ENCODE measurements around the gene DEK. TPM values are rescaled to one million over a fixed set of nuclear protein-coding genes. Genes with fewer than 3 reads are reported as not detected.

Gene DEK
- polyA plus RNA-seq, 1 donor (not counting 4 experiments of a cell fraction or from before 2014, with no cell fraction given), result 45.0 TPM

DNA sequence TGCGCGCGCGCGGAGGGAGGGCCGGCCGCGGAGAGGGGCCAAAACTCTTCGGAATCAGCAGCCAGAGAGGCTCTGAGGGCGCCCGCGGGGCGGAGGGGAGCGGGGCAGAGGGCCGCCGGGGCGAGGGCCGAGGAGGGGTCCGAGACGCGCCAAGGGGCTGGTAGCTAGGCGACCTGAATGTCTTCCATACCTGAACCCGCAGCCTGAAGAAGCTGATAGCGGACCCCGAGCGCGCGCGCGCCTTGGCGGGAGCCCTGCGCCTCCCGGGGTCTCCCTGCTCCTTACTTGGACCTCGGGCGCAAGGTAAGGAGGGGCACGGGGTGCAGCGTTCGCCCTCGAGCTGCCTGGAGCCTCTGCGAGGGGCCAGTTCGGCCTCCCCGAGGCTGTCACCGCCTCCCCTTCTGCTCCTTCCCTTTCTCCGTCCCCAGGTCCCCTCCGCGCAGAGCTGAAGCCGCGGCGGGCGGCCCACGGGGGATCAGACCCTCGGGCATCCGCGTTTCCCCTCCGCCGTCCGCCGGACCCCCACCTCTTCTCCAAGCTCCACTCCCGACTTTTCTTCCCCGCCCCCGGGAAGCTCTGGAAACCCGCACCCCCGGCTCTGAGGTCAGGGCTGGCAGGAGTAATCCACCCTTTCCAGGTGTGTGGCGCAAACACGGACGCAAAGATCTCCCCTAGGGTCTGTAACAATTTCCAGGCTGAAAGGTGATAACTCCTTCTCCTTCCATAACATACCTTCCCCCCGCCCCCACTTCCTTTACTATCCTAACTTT, 13.1 kb upstream of the DEK start:
- Histone ChIP-seq H3K4me3 (ENCODE audit: control insufficient read depth in 2 of 3, extremely low read depth in 1 of 3, insufficient read depth in 2 of 3, low read depth in 1 of 3, low read length in 3 of 3) (peak overlapping the region; percentile 45 to 64 (median 58)), H3K9me1 (ENCODE audit: control insufficient read depth, extremely low read depth, insufficient read depth, low read length) (no peaks in the 10 kb centered on the region), H3K9me3 (ENCODE audit: control insufficient read depth, low read depth, low read length) (no peaks in the 10 kb centered on the region), H3K79me2 (ENCODE audit: control insufficient read depth, insufficient read depth, low read length) (no peaks in the 10 kb centered on the region), H3K4me2 (ENCODE audit: control insufficient read depth, extremely low read depth, insufficient read depth, low read depth, low read length) (peak overlapping the region; percentile 88), H3K27me3 (ENCODE audit: control insufficient read depth, extremely low read depth, insufficient read depth, low read length) (peaks cover 14% of the 10 kb centered on the region), H3K36me3 (ENCODE audit: control insufficient read depth in 2 of 2, extremely low read depth in 1 of 2, insufficient read depth in 2 of 2, low read length in 2 of 2) (no peaks in the 10 kb centered on the region), H3K9ac (ENCODE audit: control insufficient read depth, extremely low read depth, insufficient read depth, low read length) (peak overlapping the region; percentile 39), H4K20me1 (ENCODE audit: control insufficient read depth, extremely low read depth, insufficient read depth, low read length) (no peaks in the 10 kb centered on the region), H2AFZ (ENCODE audit: control insufficient read depth, low read length) (peak overlapping the region; percentile 83), H3K27ac (ENCODE audit: control insufficient read depth, insufficient read depth, low read length) (no peak overlapping the region), H3K4me1 (ENCODE audit: control insufficient read depth, extremely low read depth, insufficient read depth, low read length) (peaks cover 11% of the 10 kb centered on the region)
- dilution Hi-C loops (cut with MboI; ENCODE audit: extremely low pct_ligation_motif_present, low sequenced_read_pairs), result no loop called here
- no peak for DNase-seq (ENCODE audit: low read depth, low spot score)
- FAIRE-seq, result no peak
- TF ChIP-seq EZH2 (IDR thresholded peaks at IDR 0.05; ENCODE audit: low read length), result no peak
- TF ChIP-seq, protein P1, sequence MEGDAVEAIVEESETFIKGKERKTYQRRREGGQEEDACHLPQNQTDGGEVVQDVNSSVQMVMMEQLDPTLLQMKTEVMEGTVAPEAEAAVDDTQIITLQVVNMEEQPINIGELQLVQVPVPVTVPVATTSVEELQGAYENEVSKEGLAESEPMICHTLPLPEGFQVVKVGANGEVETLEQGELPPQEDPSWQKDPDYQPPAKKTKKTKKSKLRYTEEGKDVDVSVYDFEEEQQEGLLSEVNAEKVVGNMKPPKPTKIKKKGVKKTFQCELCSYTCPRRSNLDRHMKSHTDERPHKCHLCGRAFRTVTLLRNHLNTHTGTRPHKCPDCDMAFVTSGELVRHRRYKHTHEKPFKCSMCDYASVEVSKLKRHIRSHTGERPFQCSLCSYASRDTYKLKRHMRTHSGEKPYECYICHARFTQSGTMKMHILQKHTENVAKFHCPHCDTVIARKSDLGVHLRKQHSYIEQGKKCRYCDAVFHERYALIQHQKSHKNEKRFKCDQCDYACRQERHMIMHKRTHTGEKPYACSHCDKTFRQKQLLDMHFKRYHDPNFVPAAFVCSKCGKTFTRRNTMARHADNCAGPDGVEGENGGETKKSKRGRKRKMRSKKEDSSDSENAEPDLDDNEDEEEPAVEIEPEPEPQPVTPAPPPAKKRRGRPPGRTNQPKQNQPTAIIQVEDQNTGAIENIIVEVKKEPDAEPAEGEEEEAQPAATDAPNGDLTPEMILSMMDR (optimal IDR thresholded peaks at IDR 0.05 in 1 of 3, IDR thresholded peaks at IDR 0.05 in 1 of 3, conservative IDR thresholded peaks at IDR 0.05 in 1 of 3; ENCODE audit: extremely low read depth in 1 of 3, insufficient read depth in 2 of 3, low read length in 3 of 3), result no peak

DNA sequence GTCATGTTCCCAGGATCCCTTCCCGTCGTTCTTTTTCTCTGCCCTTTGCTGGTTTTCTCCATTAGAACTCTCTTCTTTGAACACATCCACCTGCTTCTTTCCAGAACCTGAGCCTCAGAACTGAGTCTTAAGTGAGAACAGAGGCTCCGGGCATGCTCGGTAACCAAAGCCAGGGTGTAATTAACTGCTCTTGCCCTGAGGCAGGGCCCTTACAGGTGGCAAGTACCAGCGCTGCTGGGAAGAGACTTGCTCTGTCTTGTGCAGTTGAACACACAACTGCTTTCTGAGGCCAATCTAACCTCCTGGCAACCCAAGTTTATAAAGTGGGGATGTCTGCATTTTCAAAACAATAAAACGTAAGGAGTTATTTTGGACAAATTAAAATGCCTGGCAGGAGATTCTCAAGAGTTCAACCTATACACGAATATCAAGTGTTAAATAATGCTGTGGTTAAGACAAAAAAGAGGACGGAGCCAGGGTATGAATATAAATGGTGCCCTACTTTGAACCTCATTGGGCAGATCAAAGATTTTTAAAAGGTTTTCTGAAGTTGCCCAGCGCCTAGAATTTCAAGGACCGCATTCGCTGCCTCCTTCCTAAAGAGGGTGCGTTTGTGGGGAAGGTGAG, 12.4 kb upstream of the DEK start:
- Histone ChIP-seq H3K27me3 (ENCODE audit: control insufficient read depth, extremely low read depth, insufficient read depth, low read length) (peaks cover 14% of the 10 kb centered on the region), H3K9me3 (ENCODE audit: control insufficient read depth, low read depth, low read length) (no peaks in the 10 kb centered on the region), H2AFZ (ENCODE audit: control insufficient read depth, low read length) (no peak overlapping the region), H3K27ac (ENCODE audit: control insufficient read depth, insufficient read depth, low read length) (no peak overlapping the region), H3K9me1 (ENCODE audit: control insufficient read depth, extremely low read depth, insufficient read depth, low read length) (no peaks in the 10 kb centered on the region), H3K9ac (ENCODE audit: control insufficient read depth, extremely low read depth, insufficient read depth, low read length) (no peak overlapping the region), H3K4me1 (ENCODE audit: control insufficient read depth, extremely low read depth, insufficient read depth, low read length) (peaks cover 11% of the 10 kb centered on the region), H3K79me2 (ENCODE audit: control insufficient read depth, insufficient read depth, low read length) (no peaks in the 10 kb centered on the region), H3K36me3 (ENCODE audit: control insufficient read depth in 2 of 2, extremely low read depth in 1 of 2, insufficient read depth in 2 of 2, low read length in 2 of 2) (no peaks in the 10 kb centered on the region), H3K4me3 (ENCODE audit: control insufficient read depth in 2 of 3, extremely low read depth in 1 of 3, insufficient read depth in 2 of 3, low read depth in 1 of 3, low read length in 3 of 3) (peak overlapping the region; percentile 45 to 64 (median 58)), H3K4me2 (ENCODE audit: control insufficient read depth, extremely low read depth, insufficient read depth, low read depth, low read length) (peak overlapping the region; percentile 88), H4K20me1 (ENCODE audit: control insufficient read depth, extremely low read depth, insufficient read depth, low read length) (no peaks in the 10 kb centered on the region)
- FAIRE-seq (peak; percentile 55), DNase-seq (ENCODE audit: low read depth, low spot score) (peak; percentile 32)
- dilution Hi-C loops (cut with MboI; ENCODE audit: extremely low pct_ligation_motif_present, low sequenced_read_pairs), result no loop called here
- TF ChIP-seq, protein P1 (optimal IDR thresholded peaks at IDR 0.05 in 1 of 3, IDR thresholded peaks at IDR 0.05 in 1 of 3, conservative IDR thresholded peaks at IDR 0.05 in 1 of 3; ENCODE audit: extremely low read depth in 1 of 3, insufficient read depth in 2 of 3, low read length in 3 of 3), result no peak
- no peak for TF ChIP-seq EZH2 (IDR thresholded peaks at IDR 0.05; ENCODE audit: low read length)

Data from keratinocyte (primary cell).